Neural progenitor cell (in vitro differentiated cells): ENCODE results near the gene DDX10. TPM values are rescaled to one million over a fixed set of nuclear protein-coding genes. Genes with fewer than 3 reads are reported as not detected.

Experiments
- DNase-seq: peaks from one replicate; pipeline ENCODE4 v3.0.0-alpha.2; 2016; ENCODE audit warnings: low spot score
- H2AFZ ChIP-seq: fragments of 200-600 bp; sonication (generic); replicated peaks from 2 replicates; pipeline ENCODE4 v1.6.1; 2016; ENCODE audit warnings: antibody characterized with exemption
- H3F3A ChIP-seq: fragments of 200-600 bp; sonication (generic); 2 replicates; pipeline ENCODE4 v1.6.1; 2016; ENCODE audit warnings: antibody characterized with exemption, low read depth
- H3K27ac ChIP-seq: fragments of 200-600 bp; sonication (generic); 2 replicates; pipeline ENCODE4 v1.5.1; 2016; ENCODE audit warnings: mild to moderate bottlenecking
- H3K27me3 ChIP-seq: fragments of 200-600 bp; sonication (generic); 2 replicates; pipeline ENCODE4 v1.6.1; 2016; ENCODE audit warnings: mild to moderate bottlenecking, moderate library complexity
- H3K36me3 ChIP-seq: fragments of 200-600 bp; sonication (generic); 2 replicates; pipeline ENCODE4 v1.5.1; 2016
- H3K4me1 ChIP-seq: fragments of 200-600 bp; sonication (generic); 2 replicates; pipeline ENCODE4 v1.6.1; 2016; ENCODE audit warnings: mixed run types
- H3K4me2 ChIP-seq: fragments of 200-600 bp; sonication (generic); 2 replicates; pipeline ENCODE4 v1.6.1; 2016
- H3K4me3 ChIP-seq: fragments of 200-600 bp; sonication (generic); 2 replicates; pipeline ENCODE4 v1.5.1; 2016
- H3K79me2 ChIP-seq: fragments of 200-600 bp; sonication (generic); 2 replicates; pipeline ENCODE4 v1.6.1; 2016; ENCODE audit warnings: low read depth
- H3K9ac ChIP-seq: fragments of 200-600 bp; sonication (generic); 2 replicates; pipeline ENCODE4 v1.6.1; 2016
- H3K9me3 ChIP-seq: fragments of 200-600 bp; sonication (generic); 2 replicates; pipeline ENCODE4 v1.5.1; 2016; ENCODE audit warnings: low read depth
- H4K20me1 ChIP-seq: fragments of 200-600 bp; sonication (generic); 2 replicates; pipeline ENCODE4 v1.6.1; 2016; ENCODE audit warnings: low read depth
- H3K27ac Mint-ChIP-seq: 3 replicates; pipeline ENCODE4 v1.8.0; 2021; ENCODE audit warnings: mixed read lengths
- H3K27me3 Mint-ChIP-seq: 2 replicates; pipeline ENCODE4 v1.8.0; 2022; ENCODE audit warnings: low read depth, mild to moderate bottlenecking, inconsistent platforms, moderate library complexity, mixed read lengths; ENCODE audit not compliant: insufficient read depth
- H3K36me3 Mint-ChIP-seq: 3 replicates; pipeline ENCODE4 v1.8.0; 2021; ENCODE audit warnings: mixed read lengths
- H3K4me1 Mint-ChIP-seq: 3 replicates; pipeline ENCODE4 v1.8.0; 2021; ENCODE audit warnings: mixed read lengths
- H3K4me3 Mint-ChIP-seq: 3 replicates; pipeline ENCODE4 v1.8.0; 2021; ENCODE audit warnings: mild to moderate bottlenecking, moderate library complexity, mixed read lengths
- H3K9me3 Mint-ChIP-seq: 3 replicates; pipeline ENCODE4 v1.8.0; 2020; ENCODE audit warnings: mixed read lengths
- EZH2 ChIP-seq: fragments of 200-600 bp; sonication (generic); IDR thresholded peaks from 2 replicates; pipeline ENCODE4 v1.6.1; 2017; ENCODE audit warnings: antibody characterized with exemption, mild to moderate bottlenecking, moderate library complexity
- EZH2phosphoT487 ChIP-seq: fragments of 200-600 bp; sonication (generic); IDR thresholded peaks from 2 replicates; pipeline ENCODE4 v1.6.1; 2017; ENCODE audit warnings: antibody characterized with exemption
- total RNA-seq: library from RNA; depleted of rRNA; stranded (reverse); fragments of >200 nt; gene quantifications from 2 replicates; pipeline ENCODE4 v1.2.3, GENCODE V29; 2015; ENCODE audit warnings: low replicate concordance
- TF ChIP-seq, protein P1 (sequence below): fragments of 200-600 bp; sonication (generic); IDR thresholded peaks from 2 replicates; pipeline ENCODE4 v1.5.1; 2017; ENCODE audit warnings: antibody characterized with exemption, mild to moderate bottlenecking

Gene DDX10
- total RNA-seq, 1 donor from 2014 or later: 34.1 TPM

GRCh38 chr11:108807262-108807661, 142.4 kb downstream of the DDX10 start:
- Histone ChIP-seq H3K9ac (no peak overlapping the region), H3K79me2 (no peaks in the 10 kb centered on the region), H3K36me3 (no peaks in the 10 kb centered on the region), H3K4me1 (no peaks in the 10 kb centered on the region), H2AFZ (no peak overlapping the region), H3K27me3 (no peaks in the 10 kb centered on the region), H3K4me2 (no peak overlapping the region), H4K20me1 (no peaks in the 10 kb centered on the region), H3K27ac (no peak overlapping the region), H3K9me3 (no peaks in the 10 kb centered on the region), H3F3A (no peaks in the 10 kb centered on the region), H3K4me3 (no peak overlapping the region)
- Mint-ChIP-seq H3K9me3 (no peaks in the 10 kb centered on the region), H3K4me3 (no peak overlapping the region), H3K27me3 (no peaks in the 10 kb centered on the region), H3K4me1 (no peaks in the 10 kb centered on the region), H3K36me3 (no peaks in the 10 kb centered on the region), H3K27ac (no peak overlapping the region)
- TF ChIP-seq EZH2: no peak
- no peak for TF ChIP-seq EZH2phosphoT487
- TF ChIP-seq, protein P1, sequence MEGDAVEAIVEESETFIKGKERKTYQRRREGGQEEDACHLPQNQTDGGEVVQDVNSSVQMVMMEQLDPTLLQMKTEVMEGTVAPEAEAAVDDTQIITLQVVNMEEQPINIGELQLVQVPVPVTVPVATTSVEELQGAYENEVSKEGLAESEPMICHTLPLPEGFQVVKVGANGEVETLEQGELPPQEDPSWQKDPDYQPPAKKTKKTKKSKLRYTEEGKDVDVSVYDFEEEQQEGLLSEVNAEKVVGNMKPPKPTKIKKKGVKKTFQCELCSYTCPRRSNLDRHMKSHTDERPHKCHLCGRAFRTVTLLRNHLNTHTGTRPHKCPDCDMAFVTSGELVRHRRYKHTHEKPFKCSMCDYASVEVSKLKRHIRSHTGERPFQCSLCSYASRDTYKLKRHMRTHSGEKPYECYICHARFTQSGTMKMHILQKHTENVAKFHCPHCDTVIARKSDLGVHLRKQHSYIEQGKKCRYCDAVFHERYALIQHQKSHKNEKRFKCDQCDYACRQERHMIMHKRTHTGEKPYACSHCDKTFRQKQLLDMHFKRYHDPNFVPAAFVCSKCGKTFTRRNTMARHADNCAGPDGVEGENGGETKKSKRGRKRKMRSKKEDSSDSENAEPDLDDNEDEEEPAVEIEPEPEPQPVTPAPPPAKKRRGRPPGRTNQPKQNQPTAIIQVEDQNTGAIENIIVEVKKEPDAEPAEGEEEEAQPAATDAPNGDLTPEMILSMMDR: no peak
- no peak for DNase-seq

GRCh38 chr11:108813086-108813485, 148.2 kb downstream of the DDX10 start:
- no peaks in the 10 kb centered on the region for H3F3A ChIP-seq
- H3K27me3 Mint-ChIP-seq: no peaks in the 10 kb centered on the region
- H3K9me3 Mint-ChIP-seq: no peaks in the 10 kb centered on the region

GRCh38 chr11:108817976-108818375, 153.1 kb downstream of the DDX10 start:
- peaks cover 2% of the 10 kb centered on the region for H3K36me3 Mint-ChIP-seq
- H3K4me2 ChIP-seq: no peak overlapping the region
- no peak overlapping the region for H3K4me3 Mint-ChIP-seq
- H3F3A ChIP-seq: no peaks in the 10 kb centered on the region
- no peaks in the 10 kb centered on the region for H3K4me1 Mint-ChIP-seq
- H3K9ac ChIP-seq: no peak overlapping the region
- no peak overlapping the region for H3K4me3 ChIP-seq
- no peaks in the 10 kb centered on the region for H3K9me3 ChIP-seq
- TF ChIP-seq EZH2phosphoT487 (no peak), EZH2 (no peak)
- TF ChIP-seq, protein P1: no peak
- no peak overlapping the region for H3K27ac ChIP-seq
- no peaks in the 10 kb centered on the region for H3K9me3 Mint-ChIP-seq
- no peaks in the 10 kb centered on the region for H3K36me3 ChIP-seq
- no peaks in the 10 kb centered on the region for H3K27me3 ChIP-seq
- H3K79me2 ChIP-seq: no peaks in the 10 kb centered on the region
- H4K20me1 ChIP-seq: no peaks in the 10 kb centered on the region
- no peak overlapping the region for H3K27ac Mint-ChIP-seq
- H3K27me3 Mint-ChIP-seq: no peaks in the 10 kb centered on the region
- no peak overlapping the region for H2AFZ ChIP-seq
- no peaks in the 10 kb centered on the region for H3K4me1 ChIP-seq
- no peak for DNase-seq

More at GRCh38 chr11:108813086-108813485, 148.2 kb downstream of the DDX10 start:
- Histone ChIP-seq H3K27ac (no peak overlapping the region), H2AFZ (no peak overlapping the region), H3K4me3 (no peak overlapping the region), H3K36me3 (no peaks in the 10 kb centered on the region), H3K9me3 (no peaks in the 10 kb centered on the region), H4K20me1 (no peaks in the 10 kb centered on the region), H3K27me3 (no peaks in the 10 kb centered on the region), H3K79me2 (no peaks in the 10 kb centered on the region), H3K4me2 (no peak overlapping the region), H3K4me1 (no peaks in the 10 kb centered on the region), H3K9ac (no peak overlapping the region)
- TF ChIP-seq, protein P1: no peak
- TF ChIP-seq EZH2 (no peak), EZH2phosphoT487 (no peak)
- no peaks in the 10 kb centered on the region for H3K4me1 Mint-ChIP-seq
- DNase-seq: no peak
- peaks cover 2% of the 10 kb centered on the region for H3K36me3 Mint-ChIP-seq
- no peak overlapping the region for H3K27ac Mint-ChIP-seq
- no peak overlapping the region for H3K4me3 Mint-ChIP-seq
